Measurements from ENCODE around the gene NUDT4B. TPM values are rescaled to one million over a fixed set of nuclear protein-coding genes. Genes with fewer than 3 reads are reported as not detected.
"Not testable (repeated sequence)": the region's sequence is repeated elsewhere in the genome, so short reads cannot be mapped to it uniquely, and the experiment has no call there.

Gene NUDT4B
- total and polyA plus RNA-seq, 4 donors, result 0.75 to 1.8 (median 1.2) TPM; not detected in 1

DNA sequence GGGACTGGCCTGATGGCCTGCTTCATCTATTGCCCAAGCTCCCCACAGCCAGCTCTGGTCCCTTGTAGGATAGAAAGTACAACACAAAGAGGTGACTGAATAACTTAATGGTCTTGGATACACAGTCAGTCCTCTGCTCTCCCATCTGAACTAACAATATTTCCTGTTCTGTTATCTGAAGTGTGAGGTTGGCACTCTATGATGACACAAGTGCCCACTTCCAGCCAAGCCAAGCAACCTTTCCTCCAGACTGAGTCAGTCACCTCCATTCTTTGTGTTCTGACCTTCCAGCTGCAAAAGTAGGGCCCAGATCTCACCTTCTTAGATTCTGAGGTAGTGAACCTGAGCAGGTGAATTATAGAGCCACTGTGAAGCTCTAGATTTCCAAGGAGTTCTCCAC lies 8.9 kb downstream of the NUDT4B start:
- H3K9me3 ChIP-seq (ENCODE audit: control insufficient read depth, low read length); H3K4me3 ChIP-seq (ENCODE audit: low read length in 2 of 2); ATAC-seq (ENCODE audit: low FRiP score); DNase-seq; H3K4me1 ChIP-seq (ENCODE audit: control insufficient read depth in 1 of 2, insufficient read depth in 2 of 2, low read length in 2 of 2); H3K36me3 ChIP-seq (ENCODE audit: control insufficient read depth in 1 of 2, insufficient read depth in 2 of 2, low read length in 1 of 2); H3K27me3 ChIP-seq (ENCODE audit: control insufficient read depth in 1 of 2, insufficient read depth in 2 of 2, low read length in 1 of 2); H3K27ac ChIP-seq (ENCODE audit: low read depth in 1 of 2, low read length in 2 of 2); intact Hi-C loops (cut with DNase I): not testable (repeated sequence)

- not testable (repeated sequence) for H3K9me3 ChIP-seq (ENCODE audit: control insufficient read depth, low read length)
These were observed 9.8 kb downstream of the NUDT4B start for GRCh38 chr1:148758412-148758811.

DNA sequence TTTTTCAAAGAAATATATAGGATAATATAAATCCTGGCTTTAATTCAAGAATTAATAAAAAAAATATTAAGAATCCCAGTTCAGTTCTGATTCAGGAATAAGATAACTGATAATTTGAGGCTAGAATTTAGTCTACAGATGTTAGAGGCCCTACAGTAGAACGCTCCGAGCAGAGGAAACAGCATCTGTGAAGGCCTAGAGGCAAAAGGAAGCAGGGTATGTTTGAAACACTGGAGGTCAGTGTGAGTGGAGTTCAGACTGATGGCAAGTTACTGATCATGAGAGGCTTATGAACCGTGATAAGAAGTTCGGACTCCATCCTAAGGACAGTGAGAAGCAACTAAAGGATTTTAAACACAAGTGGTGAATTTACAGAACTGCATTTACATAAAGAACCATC lies 10.4 kb downstream of the NUDT4B start:
- ATAC-seq (ENCODE audit: low FRiP score); H3K4me3 ChIP-seq (ENCODE audit: low read length in 2 of 2); intact Hi-C loops (cut with DNase I); H3K36me3 ChIP-seq (ENCODE audit: control insufficient read depth in 1 of 2, insufficient read depth in 2 of 2, low read length in 1 of 2); DNase-seq; H3K27me3 ChIP-seq (ENCODE audit: control insufficient read depth in 1 of 2, insufficient read depth in 2 of 2, low read length in 1 of 2); H3K4me1 ChIP-seq (ENCODE audit: control insufficient read depth in 1 of 2, insufficient read depth in 2 of 2, low read length in 2 of 2); H3K27ac ChIP-seq (ENCODE audit: low read depth in 1 of 2, low read length in 2 of 2); H3K9me3 ChIP-seq (ENCODE audit: control insufficient read depth, low read length): not testable (repeated sequence)
- WGBS, 2 donors, result no CpG with 5 or more reads among the region's 4 CpGs

More at GRCh38 chr1:148758412-148758811, 9.8 kb downstream of the NUDT4B start:
- H3K4me3 ChIP-seq (ENCODE audit: low read length in 2 of 2); DNase-seq; H3K4me1 ChIP-seq (ENCODE audit: control insufficient read depth in 1 of 2, insufficient read depth in 2 of 2, low read length in 2 of 2); H3K27me3 ChIP-seq (ENCODE audit: control insufficient read depth in 1 of 2, insufficient read depth in 2 of 2, low read length in 1 of 2); H3K27ac ChIP-seq (ENCODE audit: low read depth in 1 of 2, low read length in 2 of 2); intact Hi-C loops (cut with DNase I); H3K36me3 ChIP-seq (ENCODE audit: control insufficient read depth in 1 of 2, insufficient read depth in 2 of 2, low read length in 1 of 2): not testable (repeated sequence)
- no CpG with 5 or more reads among the region's 5 CpGs for WGBS, 2 donors
- peak; percentile 60 for ATAC-seq (ENCODE audit: low FRiP score)

GRCh38 chr1:148759749-148760148 lies 11.2 kb downstream of the NUDT4B start:
- H3K36me3 ChIP-seq (ENCODE audit: control insufficient read depth in 1 of 2, insufficient read depth in 2 of 2, low read length in 1 of 2); H3K27me3 ChIP-seq (ENCODE audit: control insufficient read depth in 1 of 2, insufficient read depth in 2 of 2, low read length in 1 of 2); H3K4me3 ChIP-seq (ENCODE audit: low read length in 2 of 2); H3K9me3 ChIP-seq (ENCODE audit: control insufficient read depth, low read length); intact Hi-C loops (cut with DNase I); H3K4me1 ChIP-seq (ENCODE audit: control insufficient read depth in 1 of 2, insufficient read depth in 2 of 2, low read length in 2 of 2); H3K27ac ChIP-seq (ENCODE audit: low read depth in 1 of 2, low read length in 2 of 2): not testable (repeated sequence)
- 32 to 51% methylated on average over 2 of the region's 2 CpGs for WGBS, 2 donors
- DNase-seq (peak; percentile 53 to 54), ATAC-seq (ENCODE audit: low FRiP score) (peak; percentile 47)

GRCh38 chr1:148760206-148760605 lies 11.6 kb downstream of the NUDT4B start:
- H3K27ac ChIP-seq (ENCODE audit: low read depth in 1 of 2, low read length in 2 of 2); DNase-seq; H3K9me3 ChIP-seq (ENCODE audit: control insufficient read depth, low read length); H3K36me3 ChIP-seq (ENCODE audit: control insufficient read depth in 1 of 2, insufficient read depth in 2 of 2, low read length in 1 of 2); H3K4me3 ChIP-seq (ENCODE audit: low read length in 2 of 2); H3K4me1 ChIP-seq (ENCODE audit: control insufficient read depth in 1 of 2, insufficient read depth in 2 of 2, low read length in 2 of 2); intact Hi-C loops (cut with DNase I); H3K27me3 ChIP-seq (ENCODE audit: control insufficient read depth in 1 of 2, insufficient read depth in 2 of 2, low read length in 1 of 2): not testable (repeated sequence)
- ATAC-seq (ENCODE audit: low FRiP score), result peak; percentile 85
- WGBS, 2 donors, result no CpG with 5 or more reads among the region's 1 CpG

DNA sequence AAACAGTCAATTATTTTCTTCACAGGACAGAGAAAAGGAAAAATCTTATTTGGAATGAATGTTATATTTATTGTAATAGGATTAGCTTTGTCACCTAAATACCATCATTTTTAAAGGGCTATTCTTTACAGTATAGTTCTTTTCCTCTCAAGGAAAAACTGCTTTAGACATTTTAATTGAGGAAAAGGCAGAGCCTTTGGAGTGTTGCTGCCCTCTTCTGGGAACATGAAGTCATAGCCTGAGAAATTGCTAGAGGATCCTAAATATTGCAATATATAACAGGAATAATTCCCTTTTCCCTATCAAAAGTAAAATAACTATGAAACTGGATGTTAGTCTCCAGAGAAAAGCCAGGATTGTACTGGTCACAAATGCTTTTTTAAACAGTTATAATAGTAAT lies 12.8 kb downstream of the NUDT4B start:
- H3K27me3 ChIP-seq (ENCODE audit: control insufficient read depth in 1 of 2, insufficient read depth in 2 of 2, low read length in 1 of 2); H3K4me3 ChIP-seq (ENCODE audit: low read length in 2 of 2); H3K9me3 ChIP-seq (ENCODE audit: control insufficient read depth, low read length); DNase-seq; H3K27ac ChIP-seq (ENCODE audit: low read depth in 1 of 2, low read length in 2 of 2); H3K36me3 ChIP-seq (ENCODE audit: control insufficient read depth in 1 of 2, insufficient read depth in 2 of 2, low read length in 1 of 2); intact Hi-C loops (cut with DNase I); H3K4me1 ChIP-seq (ENCODE audit: control insufficient read depth in 1 of 2, insufficient read depth in 2 of 2, low read length in 2 of 2): not testable (repeated sequence)
- peak; percentile 79 for ATAC-seq (ENCODE audit: low FRiP score)

DNA sequence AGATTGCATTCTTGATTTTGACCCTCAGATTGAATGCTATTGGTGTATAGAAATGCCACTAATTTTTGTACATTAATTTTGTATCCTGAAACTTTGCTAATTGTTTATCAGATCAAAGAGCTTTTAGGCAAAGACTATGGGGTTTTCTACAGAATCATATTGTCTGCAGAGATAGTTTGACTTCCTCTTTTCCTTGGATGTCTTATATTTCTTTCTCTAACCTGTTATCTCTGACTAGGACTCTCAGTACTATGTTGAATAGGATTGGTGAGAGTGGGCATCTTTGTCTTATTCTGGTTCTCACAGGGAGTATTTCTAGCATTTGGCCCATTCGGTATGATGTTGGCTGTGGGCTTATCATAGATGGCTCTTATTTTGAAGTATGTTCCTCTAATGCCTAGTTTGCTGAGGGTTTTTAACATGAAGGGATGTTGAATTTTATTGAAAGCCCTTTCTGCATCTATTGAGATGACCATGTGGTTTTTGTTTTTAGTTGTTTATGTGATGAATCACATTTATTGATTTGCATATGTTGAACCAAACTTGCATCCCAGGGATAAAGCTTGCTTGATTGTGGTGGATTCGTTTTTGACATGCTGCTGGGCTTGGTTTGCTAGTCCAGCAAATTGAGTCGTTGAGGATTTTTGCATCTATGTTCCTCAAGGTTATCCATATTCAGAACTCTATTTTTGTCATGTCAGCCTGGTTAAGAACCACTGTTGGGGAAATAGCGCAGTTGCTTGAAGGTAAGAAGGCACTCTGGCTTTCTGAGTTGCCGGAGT lies 16.9 kb downstream of the NUDT4B start:
- ATAC-seq (ENCODE audit: low FRiP score), result not testable (repeated sequence)
- WGBS, 2 donors, result no CpG with 5 or more reads among the region's 5 CpGs

GRCh38 chr1:148768541-148768940 lies 20.0 kb downstream of the NUDT4B start:
- H3K4me1 ChIP-seq (ENCODE audit: control insufficient read depth in 1 of 2, insufficient read depth in 2 of 2, low read length in 2 of 2); H3K27me3 ChIP-seq (ENCODE audit: control insufficient read depth in 1 of 2, insufficient read depth in 2 of 2, low read length in 1 of 2); DNase-seq; H3K9me3 ChIP-seq (ENCODE audit: control insufficient read depth, low read length); H3K4me3 ChIP-seq (ENCODE audit: low read length in 2 of 2); intact Hi-C loops (cut with DNase I); H3K36me3 ChIP-seq (ENCODE audit: control insufficient read depth in 1 of 2, insufficient read depth in 2 of 2, low read length in 1 of 2); ATAC-seq (ENCODE audit: low FRiP score); H3K27ac ChIP-seq (ENCODE audit: low read depth in 1 of 2, low read length in 2 of 2): not testable (repeated sequence)
- WGBS, 2 donors, result no CpG with 5 or more reads among the region's 2 CpGs

More for the DNA sequence above, 16.9 kb downstream of the NUDT4B start:
- H3K9me3 ChIP-seq (ENCODE audit: control insufficient read depth, low read length); H3K4me3 ChIP-seq (ENCODE audit: low read length in 2 of 2); DNase-seq; H3K27me3 ChIP-seq (ENCODE audit: control insufficient read depth in 1 of 2, insufficient read depth in 2 of 2, low read length in 1 of 2); intact Hi-C loops (cut with DNase I); H3K36me3 ChIP-seq (ENCODE audit: control insufficient read depth in 1 of 2, insufficient read depth in 2 of 2, low read length in 1 of 2); H3K27ac ChIP-seq (ENCODE audit: low read depth in 1 of 2, low read length in 2 of 2); H3K4me1 ChIP-seq (ENCODE audit: control insufficient read depth in 1 of 2, insufficient read depth in 2 of 2, low read length in 2 of 2): not testable (repeated sequence)

DNA sequence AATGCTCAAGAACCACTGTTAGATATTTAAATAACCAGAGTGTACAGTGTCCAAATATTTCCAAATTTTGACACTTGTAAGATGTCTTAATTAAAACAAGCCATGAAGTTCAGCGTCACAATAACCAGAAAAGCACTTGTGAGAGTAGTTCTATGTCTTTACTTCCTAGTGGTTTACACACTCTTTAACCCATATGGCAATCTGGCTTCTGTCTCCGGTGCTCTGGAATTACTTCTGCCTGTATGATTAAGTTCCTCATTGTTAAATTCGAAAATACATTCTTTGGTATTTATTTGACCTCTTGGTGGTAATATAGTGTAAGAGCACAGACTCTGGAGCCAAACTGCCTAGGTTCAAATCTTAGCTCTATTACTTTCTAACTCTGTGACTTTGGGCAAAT lies 20.9 kb downstream of the NUDT4B start:
- H3K9me3 ChIP-seq (ENCODE audit: control insufficient read depth, low read length); intact Hi-C loops (cut with DNase I); ATAC-seq (ENCODE audit: low FRiP score); H3K4me3 ChIP-seq (ENCODE audit: low read length in 2 of 2); H3K27ac ChIP-seq (ENCODE audit: low read depth in 1 of 2, low read length in 2 of 2); H3K27me3 ChIP-seq (ENCODE audit: control insufficient read depth in 1 of 2, insufficient read depth in 2 of 2, low read length in 1 of 2); H3K4me1 ChIP-seq (ENCODE audit: control insufficient read depth in 1 of 2, insufficient read depth in 2 of 2, low read length in 2 of 2); H3K36me3 ChIP-seq (ENCODE audit: control insufficient read depth in 1 of 2, insufficient read depth in 2 of 2, low read length in 1 of 2); DNase-seq: not testable (repeated sequence)
- no CpG with 5 or more reads among the region's 3 CpGs for WGBS, 2 donors

Measured in aorta (tissue), 5 donors.